Activated gamma-delta T cell treated with anti-CD3 and anti-CD28 coated beads, Interleukin-2, amount 50 U/mL, for 16 hours (primary cell): ENCODE results near the gene SPINK8.
"Not testable (repeated sequence)": the region's sequence is repeated elsewhere in the genome, so short reads cannot be mapped to it uniquely, and the experiment has no call there.

Experiments used
- DNase-seq: peaks from one replicate; pipeline ENCODE4 v3.0.0-alpha.2; 2020; ENCODE audit warnings: low read depth

Gene SPINK8

DNA sequence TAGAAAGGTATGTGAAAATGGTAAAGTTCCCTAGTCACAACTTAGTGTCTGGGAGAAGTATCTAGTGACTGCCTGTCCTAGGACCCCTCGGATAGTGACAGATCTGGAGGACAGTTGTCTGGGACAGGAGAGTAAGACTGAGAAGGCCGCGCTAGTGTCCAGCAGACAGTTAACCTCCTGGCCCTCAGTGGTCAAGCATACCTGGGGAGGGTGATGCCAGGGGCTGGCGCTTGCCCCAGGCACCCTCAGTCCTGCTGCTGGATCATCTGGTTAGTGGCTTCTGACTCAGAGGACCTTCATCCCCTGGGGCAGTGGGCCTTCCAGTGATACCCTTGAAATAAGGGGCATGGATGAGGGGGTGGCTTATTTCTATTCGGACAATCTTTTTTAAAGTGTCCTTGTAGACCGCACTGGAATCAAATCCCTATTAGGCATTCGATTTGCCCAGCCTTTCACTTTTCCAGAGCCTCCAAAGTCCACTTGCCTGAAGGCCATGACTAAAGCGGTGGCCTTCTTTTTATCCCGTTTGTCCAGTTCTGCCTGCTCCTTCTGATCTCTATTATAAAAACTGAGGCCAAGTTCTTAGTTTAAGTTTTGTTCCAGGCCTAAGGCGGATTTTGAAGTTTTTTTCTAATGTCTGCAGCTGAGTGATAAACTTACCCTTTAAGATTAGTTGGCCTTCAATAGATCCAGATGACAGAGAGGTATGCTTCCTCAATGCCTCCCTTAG, 1.6 kb downstream of the SPINK8 start:
- not testable (repeated sequence) for DNase-seq

GRCh38 chr3:48320996-48321395, 12.5 kb downstream of the SPINK8 start:
- no peak for DNase-seq

DNA sequence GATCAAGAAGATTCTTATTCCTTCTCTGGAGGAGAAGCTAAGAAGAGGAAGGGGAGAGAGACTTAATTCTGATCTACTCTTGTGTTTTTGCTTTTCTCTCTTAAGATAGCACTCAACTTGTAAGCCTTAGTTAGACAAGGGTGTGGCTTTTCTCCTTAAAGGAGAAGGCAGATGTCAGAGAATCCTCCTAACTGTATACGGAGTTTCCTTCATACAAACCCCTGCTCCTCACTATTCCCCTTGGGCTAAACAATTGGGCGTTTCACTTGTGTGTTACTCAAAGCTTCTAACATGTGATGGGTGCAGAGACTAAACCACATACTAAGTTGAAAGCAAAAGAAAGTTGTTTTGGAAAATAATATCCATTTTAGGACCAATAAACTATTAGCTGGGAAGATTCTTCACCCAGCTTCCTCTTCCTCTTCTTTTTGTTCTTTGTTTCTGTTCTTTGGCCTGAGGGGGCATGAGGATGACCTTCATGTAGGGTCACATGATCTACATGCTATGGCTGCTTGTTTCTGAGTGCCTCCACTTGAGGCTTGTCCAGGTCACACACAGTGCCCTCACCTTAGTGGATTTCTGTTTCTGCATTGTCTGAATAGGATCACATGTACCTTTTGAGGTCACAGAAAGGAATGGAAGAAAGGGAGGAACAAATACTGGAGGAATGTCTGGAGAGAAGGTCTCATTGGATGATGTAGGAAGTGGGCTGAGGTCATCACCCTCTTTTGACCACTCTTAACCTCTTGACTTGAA, 14.6 kb downstream of the SPINK8 start:
- no peak for DNase-seq

- no peak for DNase-seq
These were observed 18.9 kb downstream of the SPINK8 start for GRCh38 chr3:48314542-48314941.

DNA sequence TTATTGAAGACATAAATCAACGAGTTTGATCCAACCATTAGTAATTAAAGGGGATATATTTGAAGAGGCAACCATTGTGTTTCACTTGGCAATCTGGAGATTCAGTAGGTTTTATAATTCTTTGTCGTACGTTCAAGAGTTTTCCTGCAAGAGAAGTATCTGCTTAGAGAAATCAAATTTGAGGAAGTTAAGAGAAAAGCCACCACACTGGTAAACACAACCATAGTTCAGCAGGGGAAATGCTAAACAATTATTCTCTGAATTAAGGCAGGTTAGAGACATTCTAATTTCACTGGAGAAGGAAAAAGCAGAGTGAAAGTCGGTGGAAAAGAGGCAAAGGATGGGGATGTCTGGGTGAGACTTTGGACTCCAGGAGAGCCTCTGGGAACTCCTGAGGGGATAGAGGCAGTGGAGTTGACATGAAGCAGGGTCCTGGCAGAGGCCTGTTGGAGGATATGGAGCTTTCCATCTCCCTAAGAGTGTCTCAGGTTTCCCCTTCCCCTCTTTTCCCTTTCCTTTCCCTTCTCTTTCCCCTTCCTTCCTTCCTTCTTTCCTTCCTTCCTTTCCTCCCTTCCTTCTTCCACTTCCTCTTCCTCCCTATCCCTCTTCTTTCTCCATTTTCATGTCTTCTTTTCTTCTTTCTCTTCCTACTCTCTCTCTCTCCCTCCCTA, 26.5 kb downstream of the SPINK8 start:
- DNase-seq: no peak

- DNase-seq: no peak
These were observed 27.2 kb downstream of the SPINK8 start for GRCh38 chr3:48306290-48306689.

DNA sequence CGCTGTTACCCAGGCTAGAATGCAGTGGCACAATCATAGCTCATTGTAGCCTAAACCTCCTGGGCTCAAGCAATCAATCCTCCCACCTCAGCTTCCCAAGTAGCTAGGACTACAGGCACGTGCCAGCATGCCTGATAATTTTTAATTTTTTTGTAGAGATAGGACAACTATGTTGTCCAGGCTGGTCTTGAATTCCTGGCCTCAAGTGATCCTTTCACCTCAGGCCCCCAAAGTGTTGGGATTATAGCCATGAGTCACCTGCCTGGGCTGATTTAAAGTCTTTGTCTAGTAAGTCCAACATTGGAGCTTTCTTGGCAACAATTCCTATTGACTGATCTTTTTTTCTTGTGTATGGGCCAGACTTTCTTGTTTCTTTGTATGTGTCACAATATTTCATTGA, 28.1 kb downstream of the SPINK8 start:
- no peak for DNase-seq

GRCh38 chr3:48303021-48303420, 30.4 kb downstream of the SPINK8 start:
- DNase-seq: no peak

DNA sequence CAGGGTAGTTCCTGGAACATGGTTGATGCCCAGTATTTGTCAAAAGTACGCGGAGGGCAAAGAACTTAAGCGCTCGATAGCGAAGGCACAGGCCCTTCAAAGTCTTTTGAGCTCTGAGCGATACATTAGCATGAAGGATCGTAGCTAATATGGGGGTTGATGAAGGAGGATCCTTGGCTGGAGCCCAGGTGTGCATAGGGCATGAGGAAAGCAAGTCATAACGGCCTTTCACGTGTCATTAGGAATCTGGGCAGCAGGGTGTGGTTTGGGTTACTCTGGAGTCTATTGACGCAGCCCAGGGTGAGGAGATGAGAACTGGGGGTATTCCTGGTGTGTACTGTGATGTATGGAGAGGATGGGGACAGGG, 31.7 kb downstream of the SPINK8 start:
- DNase-seq: no peak

- peak; percentile 85 for DNase-seq
These were observed 32.3 kb downstream of the SPINK8 start, which contains the start of gene NME6 for GRCh38 chr3:48301020-48301799. NME6 (minus strand) TSS chr3:48301367.

GRCh38 chr3:48299746-48300712, 33.4 kb downstream of the SPINK8 start:
- peak; percentile 14 for DNase-seq

DNA sequence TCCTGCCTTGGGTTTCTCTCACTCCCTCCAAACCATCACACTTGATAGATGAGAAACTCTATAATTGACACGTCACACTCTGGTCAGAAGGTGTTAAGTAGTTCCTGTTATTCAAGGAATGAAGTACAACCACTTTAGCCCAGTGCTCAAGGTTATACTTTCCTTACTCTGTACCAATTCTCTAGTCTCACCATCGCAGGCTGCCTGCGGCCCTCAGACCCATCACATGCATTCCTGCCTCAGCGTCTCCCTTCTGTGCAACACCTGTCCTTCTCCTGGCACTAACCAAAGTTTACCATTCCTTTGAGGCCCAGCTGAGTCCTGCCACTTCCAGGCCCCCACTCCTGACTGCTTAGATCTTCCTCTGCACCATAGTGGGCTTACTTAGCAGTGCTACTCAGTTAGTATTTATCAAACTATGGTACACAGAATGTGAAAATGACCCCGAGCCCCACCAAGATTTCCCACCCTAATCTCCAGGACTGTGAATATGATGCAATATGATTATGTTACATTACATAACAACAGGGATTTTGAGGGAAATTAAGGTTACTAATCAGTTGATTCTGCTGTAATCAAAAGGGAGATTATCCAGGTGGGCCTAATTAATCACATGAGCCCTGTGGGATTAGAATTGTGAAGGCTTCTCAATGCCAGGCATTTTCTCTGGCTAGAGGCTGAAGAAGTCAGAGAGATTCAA, 36.2 kb downstream of the SPINK8 start:
- no peak for DNase-seq

DNA sequence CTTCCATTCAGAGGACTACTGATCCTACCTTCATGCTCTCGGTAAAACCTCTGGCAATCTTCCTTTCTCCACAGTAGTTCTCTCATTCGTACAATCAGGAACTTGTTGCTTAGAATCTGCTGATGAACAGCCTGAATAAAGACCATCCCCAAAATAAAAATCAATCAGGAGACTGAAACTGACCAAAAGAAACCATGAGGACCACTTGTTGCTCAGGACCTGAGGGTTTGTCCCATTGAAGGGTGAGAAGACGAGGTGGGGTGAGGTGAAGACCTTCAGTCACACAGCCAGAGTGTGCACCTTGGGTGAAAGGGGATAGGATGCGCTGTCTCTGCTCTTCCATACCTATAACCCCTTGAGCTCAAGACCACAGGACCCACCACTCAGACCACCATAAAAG, 36.8 kb downstream of the SPINK8 start:
- no peak for DNase-seq

GRCh38 chr3:48294611-48295263, 38.7 kb downstream of the SPINK8 start:
- DNase-seq: no peak

DNA sequence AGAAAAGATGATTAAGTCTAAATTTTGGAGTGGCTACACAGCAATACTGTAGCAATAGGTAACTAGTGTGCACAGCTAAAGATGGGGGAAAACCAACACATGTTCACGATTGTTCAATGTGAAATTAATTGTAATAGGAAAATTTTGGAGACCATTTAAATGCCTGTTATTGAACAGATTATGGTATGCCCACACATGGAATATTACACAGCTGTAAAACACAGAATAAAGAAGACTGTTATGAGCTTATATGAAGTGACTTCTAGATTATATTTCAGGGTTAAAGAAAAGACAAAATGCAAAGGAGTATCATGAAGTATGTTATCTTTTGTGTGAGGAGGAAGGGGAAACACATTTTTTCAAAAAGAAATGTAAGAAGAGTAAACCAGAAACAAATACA, 43.8 kb downstream of the SPINK8 start:
- DNase-seq: no peak

DNA sequence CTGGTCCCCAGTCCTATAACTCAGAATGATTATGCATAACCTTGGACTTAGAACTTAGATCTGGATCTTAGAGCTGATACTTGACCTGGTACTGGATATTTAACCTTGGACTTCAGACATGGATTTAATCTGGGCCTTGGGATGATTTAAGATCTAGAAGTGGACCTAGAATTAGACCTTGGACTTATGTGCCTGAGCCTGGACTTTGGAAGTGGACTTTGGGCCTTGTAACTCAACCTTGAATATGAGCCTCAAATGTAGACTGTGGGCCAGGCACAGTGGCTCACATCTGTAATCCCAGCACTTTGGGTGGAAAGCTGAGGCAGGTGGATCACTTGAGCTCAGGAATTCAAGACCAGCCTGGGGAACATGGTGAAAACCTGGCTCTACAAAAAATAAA, 46.4 kb downstream of the SPINK8 start:
- no peak for DNase-seq

- DNase-seq: no peak
These were observed 47.2 kb downstream of the SPINK8 start for GRCh38 chr3:48286308-48286707.

DNA sequence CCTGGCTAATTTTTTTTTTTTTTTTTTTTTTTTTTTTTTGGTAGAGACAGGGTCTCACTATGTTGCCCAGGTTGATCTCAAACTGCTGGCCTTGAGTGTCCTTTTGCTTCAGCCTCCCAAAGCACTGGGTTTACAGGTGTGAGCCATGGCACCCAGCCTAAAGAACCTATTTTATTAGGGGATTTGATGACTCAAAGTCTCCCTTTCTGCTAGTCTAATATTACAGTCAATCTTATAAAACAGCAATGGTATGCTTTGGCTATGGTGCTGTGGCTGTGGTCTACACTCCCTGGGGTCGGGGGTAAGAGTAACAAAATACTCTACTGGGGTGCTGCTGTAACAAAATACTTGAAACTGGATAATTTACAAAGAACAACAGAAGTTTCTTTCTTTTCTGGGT, 47.8 kb downstream of the SPINK8 start:
- DNase-seq: no peak

DNA sequence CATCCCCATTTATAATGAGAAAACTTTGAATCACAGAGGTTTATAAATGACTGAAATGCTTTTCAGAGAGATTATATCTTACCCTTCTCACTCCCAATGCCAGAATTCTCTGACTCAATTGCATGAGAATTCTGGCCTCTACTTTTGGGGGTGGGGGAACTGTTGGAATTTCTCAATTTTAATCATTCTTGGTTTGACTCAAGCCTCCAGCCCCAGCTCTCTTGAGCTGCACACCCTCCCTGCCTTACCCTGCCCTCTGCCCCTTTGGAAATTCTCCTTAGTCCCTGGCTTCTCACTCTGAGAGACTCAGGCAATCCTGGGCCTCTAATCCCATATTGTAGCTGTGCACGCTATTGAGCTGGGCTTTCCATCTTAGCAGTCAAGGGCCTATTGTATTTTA, 48.3 kb downstream of the SPINK8 start:
- DNase-seq: no peak

DNA sequence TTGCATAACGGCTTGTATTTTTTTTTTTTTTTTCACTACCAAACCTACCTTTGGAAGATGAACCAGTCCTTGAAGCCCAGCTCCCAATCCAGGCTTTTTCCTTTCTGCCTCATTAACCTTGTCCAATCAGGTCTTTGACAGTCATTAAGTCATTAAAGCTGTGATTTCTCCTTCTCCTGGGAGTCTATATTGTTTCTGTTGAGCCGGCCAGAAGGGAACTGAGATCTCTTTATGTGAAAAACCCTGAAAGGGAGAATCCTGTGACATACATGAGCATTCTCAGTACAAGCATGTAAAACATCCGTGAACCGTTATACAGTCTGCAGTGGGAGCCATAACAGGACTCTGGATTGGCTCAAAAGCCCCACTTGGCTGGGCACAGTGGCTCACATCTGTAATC, 52.6 kb downstream of the SPINK8 start:
- no peak for DNase-seq
